ENCODE data around the gene PNKD.

Gene PNKD

DNA sequence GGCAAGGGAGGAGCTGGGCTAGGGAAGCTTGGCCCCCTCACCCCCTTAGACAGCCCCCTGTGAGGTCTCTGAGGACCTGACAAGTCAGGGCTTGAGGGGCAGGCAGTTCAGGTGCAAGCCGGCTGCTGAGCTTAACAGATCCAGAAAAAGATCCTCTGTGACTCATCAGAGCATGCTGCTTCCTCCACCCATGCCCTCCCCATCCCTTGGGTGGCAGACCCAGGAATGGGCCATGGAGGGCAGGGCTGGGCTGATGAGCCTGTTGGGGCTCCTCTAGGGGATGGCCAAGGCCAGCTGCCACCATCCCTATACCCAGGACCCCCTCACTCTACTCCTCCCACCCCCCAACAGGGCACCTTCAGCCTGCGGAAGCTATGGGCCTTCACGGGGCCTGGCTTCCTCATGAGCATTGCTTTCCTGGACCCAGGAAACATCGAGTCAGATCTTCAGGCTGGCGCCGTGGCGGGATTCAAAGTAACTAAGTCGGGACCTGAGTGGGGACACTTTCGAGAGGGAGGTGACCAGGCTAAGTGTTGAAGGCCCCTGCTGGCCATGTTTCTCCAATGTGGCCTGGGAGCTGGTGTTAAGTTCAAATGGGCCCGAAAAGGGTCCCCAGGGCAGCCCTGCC, 113.7 kb downstream of the PNKD start:
- intact Hi-C loops (cut with DNase I) = no loop called here
- peak in 19 of 42 donors; percentile 37 to 81 (median 58) for DNase-seq

DNA sequence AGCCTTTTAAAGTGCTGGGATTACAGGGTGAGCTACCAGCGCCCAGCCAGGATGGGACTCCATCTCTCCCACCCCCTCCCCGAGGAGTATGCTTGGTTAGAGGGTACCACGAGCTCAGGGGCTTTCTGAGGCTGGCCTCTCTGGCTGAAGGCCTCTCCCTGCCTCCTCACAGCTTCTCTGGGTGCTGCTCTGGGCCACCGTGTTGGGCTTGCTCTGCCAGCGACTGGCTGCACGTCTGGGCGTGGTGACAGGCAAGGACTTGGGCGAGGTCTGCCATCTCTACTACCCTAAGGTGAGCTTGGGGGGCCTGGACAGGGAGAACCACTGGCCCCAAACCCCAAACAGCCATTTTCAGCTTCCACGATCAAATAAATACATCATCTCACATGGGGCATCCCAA, 114.7 kb downstream of the PNKD start:
- intact Hi-C loops (cut with DNase I) = no loop called here
- DNase-seq = no peak

DNA sequence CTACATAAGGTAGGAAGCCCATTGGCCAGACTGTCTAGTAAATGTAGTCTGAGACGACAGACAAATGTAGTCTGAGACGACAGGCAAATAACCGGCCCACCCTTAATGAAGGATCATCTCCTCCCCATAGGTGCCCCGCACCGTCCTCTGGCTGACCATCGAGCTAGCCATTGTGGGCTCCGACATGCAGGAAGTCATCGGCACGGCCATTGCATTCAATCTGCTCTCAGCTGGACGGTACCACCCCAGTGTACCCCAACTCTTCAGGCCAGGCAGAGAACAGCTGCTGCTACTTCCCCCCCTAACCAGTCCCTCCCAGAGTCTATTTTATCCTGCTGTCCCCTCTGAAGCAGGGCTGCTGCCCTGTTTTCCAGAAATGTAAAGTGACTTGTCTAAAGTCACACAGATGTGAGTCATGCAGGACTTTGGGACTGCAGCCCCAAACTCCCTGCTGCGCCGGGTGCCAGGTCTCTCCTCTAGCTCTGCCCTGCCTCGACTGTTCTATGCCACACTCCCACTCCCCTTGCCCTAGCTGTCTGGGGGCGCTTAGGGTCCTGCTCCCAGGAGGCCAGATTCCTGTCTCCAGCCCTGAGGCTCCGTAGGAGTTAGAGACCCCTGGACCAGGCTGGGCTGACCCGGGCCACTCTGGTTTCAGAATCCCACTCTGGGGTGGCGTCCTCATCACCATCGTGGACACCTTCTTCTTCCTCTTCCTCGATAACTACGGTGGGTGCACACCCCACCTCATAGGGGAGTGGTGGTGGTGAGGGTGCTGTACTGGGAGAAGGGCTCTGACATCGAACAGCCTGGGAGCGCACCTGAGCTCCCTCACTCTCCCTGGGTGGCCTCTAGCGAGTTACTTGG, 116.4 kb downstream of the PNKD start:
- intact Hi-C loops (cut with DNase I) = no loop called here
- no peak for DNase-seq

DNA sequence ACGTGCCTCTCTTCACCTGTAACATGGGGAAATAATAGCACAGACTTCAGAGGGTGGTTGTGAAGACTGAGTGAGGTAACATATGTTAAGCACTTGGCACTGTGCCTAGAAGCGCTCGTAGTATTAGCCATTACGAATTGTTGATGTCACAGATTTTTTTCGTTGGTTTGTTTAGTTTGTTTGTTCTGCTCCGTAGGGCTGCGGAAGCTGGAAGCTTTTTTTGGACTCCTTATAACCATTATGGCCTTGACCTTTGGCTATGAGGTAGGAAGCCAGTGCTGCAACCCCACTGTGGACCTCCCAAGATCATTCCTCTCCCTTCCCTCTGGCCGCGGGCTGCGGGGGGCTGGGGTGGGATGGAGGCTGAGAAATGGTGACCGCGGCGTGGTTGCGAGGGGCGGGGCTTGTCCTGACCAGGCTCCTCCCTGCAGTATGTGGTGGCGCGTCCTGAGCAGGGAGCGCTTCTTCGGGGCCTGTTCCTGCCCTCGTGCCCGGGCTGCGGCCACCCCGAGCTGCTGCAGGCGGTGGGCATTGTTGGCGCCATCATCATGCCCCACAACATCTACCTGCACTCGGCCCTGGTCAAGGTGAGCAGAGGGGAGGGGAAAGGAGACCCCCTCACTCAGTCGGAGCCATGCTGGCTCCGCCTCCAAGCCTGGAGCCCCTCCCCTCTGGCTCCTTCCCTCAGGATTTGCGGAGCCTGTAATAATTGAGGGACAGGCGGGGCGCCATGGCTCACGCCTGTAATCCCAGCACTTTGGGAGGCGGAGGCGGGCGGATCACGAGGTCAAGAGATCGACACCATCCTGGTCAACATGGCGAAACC, 117.3 kb downstream of the PNKD start:
- intact Hi-C loops (cut with DNase I) = no loop called here

DNA sequence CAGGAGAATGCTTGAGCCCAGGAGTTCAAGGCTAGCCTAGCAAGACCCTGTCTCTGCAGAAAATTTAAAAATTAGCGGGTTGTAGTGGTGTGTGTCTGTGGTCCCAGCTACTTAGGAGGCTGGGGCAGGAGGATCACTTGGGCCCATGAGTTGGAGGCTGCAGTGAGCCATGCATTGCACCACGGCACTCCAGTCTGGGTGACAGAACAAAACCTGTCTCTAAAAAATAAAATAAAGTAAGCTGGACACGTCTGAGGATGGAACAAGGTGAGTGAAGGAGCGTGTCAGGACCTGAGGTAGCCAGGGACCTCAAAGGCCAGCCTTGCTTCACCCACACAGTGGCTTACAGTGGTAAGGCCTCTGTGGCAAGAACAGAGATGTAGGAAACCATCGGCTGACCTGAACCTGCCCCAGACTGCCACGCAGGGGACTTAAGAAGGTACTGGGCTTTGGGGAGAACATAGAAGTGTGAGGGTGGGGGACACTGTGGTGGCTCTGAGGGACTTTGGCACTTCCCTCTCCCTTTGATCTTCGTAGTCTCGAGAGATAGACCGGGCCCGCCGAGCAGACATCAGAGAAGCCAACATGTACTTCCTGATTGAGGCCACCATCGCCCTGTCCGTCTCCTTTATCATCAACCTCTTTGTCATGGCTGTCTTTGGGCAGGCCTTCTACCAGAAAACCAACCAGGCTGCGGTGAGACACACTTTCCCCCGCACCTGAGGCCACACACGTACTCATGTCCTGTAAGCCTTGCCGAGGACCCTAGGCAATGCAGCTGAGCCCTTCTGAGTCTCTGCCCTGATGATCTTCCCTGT, 119.2 kb downstream of the PNKD start:
- DNase-seq = no peak
- intact Hi-C loops (cut with DNase I) = no loop called here

More for the DNA sequence above, 117.3 kb downstream of the PNKD start:
- peak in 1 of 42 donors; percentile 21 for DNase-seq

DNA sequence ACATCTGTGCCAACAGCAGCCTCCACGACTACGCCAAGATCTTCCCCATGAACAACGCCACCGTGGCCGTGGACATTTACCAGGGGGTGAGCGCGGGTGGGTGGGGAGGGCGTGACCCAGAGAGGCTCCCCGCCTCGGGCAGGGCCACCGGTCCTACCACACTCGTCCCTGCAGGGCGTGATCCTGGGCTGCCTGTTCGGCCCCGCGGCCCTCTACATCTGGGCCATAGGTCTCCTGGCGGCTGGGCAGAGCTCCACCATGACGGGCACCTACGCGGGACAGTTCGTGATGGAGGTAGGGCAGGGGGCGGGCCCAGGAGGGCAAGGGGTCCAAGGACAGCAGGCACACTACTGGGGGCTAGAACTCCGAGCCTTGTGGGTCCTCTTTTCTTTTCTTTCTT, 120.9 kb downstream of the PNKD start:
- intact Hi-C loops (cut with DNase I) = no loop called here
- DNase-seq = no peak

DNA sequence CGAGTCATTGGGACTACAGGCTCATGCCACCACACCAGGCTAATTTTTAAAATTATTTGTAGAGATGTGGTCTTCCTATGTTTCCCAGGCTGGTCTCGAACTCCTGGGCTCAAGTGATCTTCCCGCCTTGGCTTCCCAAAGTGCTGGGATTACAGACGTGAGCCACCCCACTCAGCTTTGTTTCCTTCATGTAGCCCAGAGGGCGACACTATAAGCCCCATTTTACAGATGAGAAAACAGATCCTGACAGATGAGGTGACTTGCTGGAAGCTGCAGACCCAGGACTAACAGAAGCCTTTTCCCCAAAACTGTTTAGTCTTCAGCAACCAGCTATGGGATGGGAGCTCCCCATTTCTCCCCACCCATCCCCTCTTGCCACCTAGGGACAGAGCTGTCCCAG, 122.1 kb downstream of the PNKD start:
- intact Hi-C loops (cut with DNase I) = no loop called here
- DNase-seq = no peak

DNA sequence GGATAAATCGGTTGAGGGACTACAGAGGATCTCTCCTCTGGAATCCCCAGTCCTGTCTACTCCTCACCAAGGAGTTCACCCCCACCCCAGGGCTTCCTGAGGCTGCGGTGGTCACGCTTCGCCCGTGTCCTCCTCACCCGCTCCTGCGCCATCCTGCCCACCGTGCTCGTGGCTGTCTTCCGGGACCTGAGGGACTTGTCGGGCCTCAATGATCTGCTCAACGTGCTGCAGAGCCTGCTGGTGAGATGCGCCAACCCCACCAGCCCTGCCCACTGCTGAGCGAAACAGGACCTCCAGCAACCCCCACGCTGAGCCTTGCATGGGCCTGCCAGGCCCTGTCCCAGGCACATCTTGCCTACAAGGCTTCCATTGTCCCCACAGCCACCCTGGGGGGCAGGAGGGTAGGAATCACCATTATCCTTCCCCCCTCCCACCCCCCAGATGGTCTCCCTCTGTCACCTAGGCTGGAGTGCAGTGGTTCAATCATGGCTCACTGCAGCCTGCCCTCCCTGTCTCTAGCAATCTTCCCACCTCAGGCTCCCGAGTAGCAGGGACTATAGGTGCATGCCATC, 122.7 kb downstream of the PNKD start:
- no peak for DNase-seq
- intact Hi-C loops (cut with DNase I) = no loop called here

DNA sequence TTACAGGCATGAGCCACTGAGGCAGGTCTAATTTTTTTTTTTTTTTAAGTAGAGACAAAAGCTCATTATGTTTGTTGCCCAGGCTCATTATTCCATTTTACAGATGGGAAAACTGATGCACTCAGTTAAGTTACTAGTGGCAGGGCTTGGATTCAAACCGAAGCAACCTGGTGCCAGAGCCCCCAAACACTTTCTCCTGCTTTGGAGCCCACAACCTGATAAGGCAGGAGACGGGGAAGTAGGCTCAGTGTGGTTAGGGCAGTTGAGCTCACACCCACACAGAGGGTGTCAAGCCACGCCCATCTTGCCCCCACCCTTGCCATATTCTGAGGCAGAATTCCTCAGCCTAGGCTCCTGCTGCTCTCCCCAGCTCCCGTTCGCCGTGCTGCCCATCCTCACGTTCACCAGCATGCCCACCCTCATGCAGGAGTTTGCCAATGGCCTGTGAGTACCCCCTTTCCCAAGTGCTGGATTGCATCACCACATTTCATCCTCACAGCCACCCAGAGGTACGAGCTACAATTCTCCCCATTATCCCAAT, 123.5 kb downstream of the PNKD start:
- DNase-seq = no peak
- intact Hi-C loops (cut with DNase I) = no loop called here

DNA sequence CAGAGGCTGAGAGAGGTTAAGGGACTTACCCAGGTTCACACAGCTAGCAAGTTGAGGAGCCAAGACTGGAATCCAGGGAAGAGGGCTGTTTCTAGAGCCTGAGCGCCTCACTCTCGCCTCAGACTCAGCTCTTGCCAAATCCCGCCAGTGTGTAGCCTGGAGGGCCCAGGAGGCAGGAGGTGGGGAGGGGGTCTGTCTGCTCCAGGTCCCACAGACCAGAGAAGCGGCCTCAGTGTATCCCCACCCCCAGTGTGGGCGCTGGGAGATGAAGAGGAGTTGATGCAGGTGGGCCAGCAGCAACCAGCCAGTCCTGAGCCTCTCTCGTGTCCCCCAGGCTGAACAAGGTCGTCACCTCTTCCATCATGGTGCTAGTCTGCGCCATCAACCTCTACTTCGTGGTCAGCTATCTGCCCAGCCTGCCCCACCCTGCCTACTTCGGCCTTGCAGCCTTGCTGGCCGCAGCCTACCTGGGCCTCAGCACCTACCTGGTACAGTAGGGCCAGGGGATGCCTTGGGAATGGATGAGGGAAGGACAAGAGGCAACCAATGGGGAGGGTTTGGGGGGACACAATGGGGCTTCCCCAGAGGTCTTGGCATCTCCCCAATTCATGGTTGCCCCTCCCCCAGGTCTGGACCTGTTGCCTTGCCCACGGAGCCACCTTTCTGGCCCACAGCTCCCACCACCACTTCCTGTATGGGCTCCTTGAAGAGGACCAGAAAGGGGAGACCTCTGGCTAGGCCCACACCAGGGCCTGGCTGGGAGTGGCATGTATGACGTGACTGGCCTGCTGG, 124.2 kb downstream of the PNKD start:
- intact Hi-C loops (cut with DNase I) = loop anchor here (5.0 kb wide), 2 partner anchors 92 to 122 kb away; partner anchors contain the start of genes AAMP and PNKD
- DNase-seq = no peak

DNA sequence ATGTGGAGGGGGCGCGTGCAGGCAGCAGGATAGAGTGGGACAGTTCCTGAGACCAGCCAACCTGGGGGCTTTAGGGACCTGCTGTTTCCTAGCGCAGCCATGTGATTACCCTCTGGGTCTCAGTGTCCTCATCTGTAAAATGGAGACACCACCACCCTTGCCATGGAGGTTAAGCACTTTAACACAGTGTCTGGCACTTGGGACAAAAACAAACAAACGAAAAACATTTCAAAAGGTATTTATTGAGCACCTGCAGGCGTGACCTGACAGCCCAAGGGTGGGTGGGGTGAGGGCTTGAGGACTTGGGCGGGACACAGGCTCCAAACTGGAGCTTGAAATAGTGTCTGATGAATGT, 124.7 kb downstream of the PNKD start:
- DNase-seq = no peak
- intact Hi-C loops (cut with DNase I) = loop anchor here (5.0 kb wide), 2 partner anchors 93 to 123 kb away; partner anchors contain the start of genes AAMP and PNKD

DNA sequence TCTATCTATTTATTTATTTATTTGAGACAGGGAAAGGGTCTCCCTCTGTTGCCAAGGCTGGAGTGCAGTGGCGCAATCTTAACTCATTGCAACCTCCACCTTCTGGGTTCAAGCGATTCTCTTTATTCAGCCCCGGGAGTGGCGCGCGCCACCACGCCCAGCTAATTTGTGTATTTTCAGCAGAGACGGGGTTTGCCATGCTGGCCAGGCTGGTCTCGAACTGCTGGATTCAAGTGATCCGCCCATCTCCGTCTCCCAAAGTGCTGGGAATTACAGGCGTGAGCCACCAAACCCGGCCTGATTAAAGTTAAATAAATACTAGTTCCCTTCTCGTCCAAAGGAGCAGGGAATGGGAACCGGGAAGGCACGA, 125.1 kb downstream of the PNKD start:
- no peak for DNase-seq
- intact Hi-C loops (cut with DNase I) = loop anchor here (5.0 kb wide), 2 partner anchors 93 to 123 kb away; partner anchors contain the start of genes AAMP and PNKD

DNA sequence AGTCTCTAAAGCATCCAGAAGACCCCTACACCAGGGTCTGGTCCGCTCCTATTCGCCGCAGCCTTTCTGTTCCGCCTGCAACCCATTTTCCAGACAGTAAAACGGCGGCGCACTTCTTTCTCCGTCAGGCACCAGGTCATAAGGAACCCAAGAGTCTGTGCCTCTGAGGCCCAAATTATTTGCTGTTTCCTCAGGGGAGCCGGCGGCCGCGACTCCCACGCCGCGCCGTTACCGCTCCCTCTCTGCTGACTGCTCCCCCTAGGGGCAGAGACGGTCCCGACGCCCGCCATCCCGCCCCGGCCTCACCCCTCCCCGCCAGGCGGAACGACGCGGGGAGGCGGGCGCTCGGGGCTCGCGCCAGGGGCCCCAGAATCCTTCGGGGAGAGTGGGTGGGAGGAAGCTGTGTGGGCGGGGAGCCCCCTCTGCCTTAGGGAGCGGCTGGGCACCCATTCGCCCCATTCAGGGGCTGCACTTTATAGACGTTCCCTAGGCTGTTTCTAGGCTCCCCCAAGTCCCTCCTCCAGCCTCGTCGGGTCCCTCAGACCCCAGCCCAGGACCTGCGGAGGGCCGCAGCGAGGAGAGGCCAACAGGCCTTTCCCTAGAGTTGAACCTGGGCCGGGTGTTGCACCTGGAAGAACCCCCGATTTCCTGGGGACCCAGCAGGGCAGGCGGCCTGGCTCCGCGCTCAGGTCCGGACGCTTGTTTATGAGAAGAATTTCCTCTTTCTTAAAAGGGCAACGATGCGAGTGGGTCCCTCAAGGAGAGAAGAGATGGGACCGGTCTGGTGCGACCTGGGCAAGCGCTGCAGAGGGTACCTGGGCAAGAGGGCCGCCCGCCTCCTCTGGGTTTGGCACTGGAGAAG, 125.7 kb downstream of the PNKD start:
- DNase-seq = peak; percentile 83 to 98 (median 95)
- intact Hi-C loops (cut with DNase I) = loop anchor here (5.0 kb wide), 2 partner anchors 94 to 124 kb away; partner anchors contain the start of genes AAMP and PNKD

Measured in head of caudate nucleus (tissue), 42 donors.